Stimulated activated effector memory CD8-positive, alpha-beta T cell treated with anti-CD3 and anti-CD28 coated beads, Interleukin-12 subunit alpha, Interleukin-12 subunit beta, amount 100 ng/mL, for 72 hours (primary cell): Measurements from ENCODE around the gene KCTD1.

Source experiments
- ATAC-seq: fragments of 150-1000 bp; cut with Tn5 transposase; 2 replicates; pipeline ENCODE4 v1.10.0; 2021
- DNase-seq, 2 donors: peaks; one replicate each; pipeline ENCODE4 v3.0.0; 2021 to 2022; ENCODE audit warnings: low spot score in 2 of 2
- H3K27ac Mint-ChIP-seq: one replicate; pipeline ENCODE4 v1.8.0; 2022; ENCODE audit warnings: mild to moderate bottlenecking, mixed read lengths
- H3K36me3 Mint-ChIP-seq: one replicate; pipeline ENCODE4 v1.8.0; 2022; ENCODE audit warnings: mild to moderate bottlenecking, mixed read lengths
- H3K4me1 Mint-ChIP-seq: one replicate; pipeline ENCODE4 v1.8.0; 2022; ENCODE audit warnings: mixed read lengths
- H3K4me3 Mint-ChIP-seq: one replicate; pipeline ENCODE4 v1.8.0; 2022; ENCODE audit warnings: mild to moderate bottlenecking, mixed read lengths
- H3K9me3 Mint-ChIP-seq: one replicate; pipeline ENCODE4 v1.8.0; 2022; ENCODE audit warnings: mixed read lengths

KCTD1 gene

GRCh38 chr18:26548415-26549262, at the start of gene KCTD1:
TSS of gene KCTD1 (minus strand) at chr18:26548553. CDS start at chr18:26548536, 17 bp downstream.
- ATAC-seq (peak; percentile 81), DNase-seq (peak; percentile 28 to 74)
- Mint-ChIP-seq H3K9me3 (no peaks in the 10 kb centered on the region), H3K4me1 (peaks cover 14% of the 10 kb centered on the region), H3K4me3 (peak within 1 kb of the TSS; percentile 76), H3K36me3 (no peaks in the 10 kb centered on the region), H3K27ac (no peak within 1 kb of the TSS)

- ATAC-seq (no peak), DNase-seq (no peak)
- H3K4me1 Mint-ChIP-seq, result no peaks in the 10 kb centered on the region
- no peaks in the 10 kb centered on the region for H3K9me3 Mint-ChIP-seq
- no peaks in the 10 kb centered on the region for H3K36me3 Mint-ChIP-seq
- H3K27ac Mint-ChIP-seq, result no peak overlapping the region
- no peak overlapping the region for H3K4me3 Mint-ChIP-seq
Measured at GRCh38 chr18:26593365-26594320, 45.3 kb upstream of the KCTD1 start.

- H3K9me3 Mint-ChIP-seq, result no peaks in the 10 kb centered on the region
- DNase-seq (no peak), ATAC-seq (no peak)
- no peaks in the 10 kb centered on the region for H3K36me3 Mint-ChIP-seq
- H3K4me1 Mint-ChIP-seq, result no peaks in the 10 kb centered on the region
- no peak overlapping the region for H3K27ac Mint-ChIP-seq
- H3K4me3 Mint-ChIP-seq, result no peak overlapping the region
Measured at GRCh38 chr18:26584745-26585144, 36.4 kb upstream of the KCTD1 start.

GRCh38 chr18:26579941-26580618, 31.7 kb upstream of the KCTD1 start:
- DNase-seq (no peak), ATAC-seq (no peak)
- Mint-ChIP-seq H3K36me3 (no peaks in the 10 kb centered on the region), H3K9me3 (no peaks in the 10 kb centered on the region), H3K27ac (no peak overlapping the region), H3K4me3 (no peak overlapping the region), H3K4me1 (peaks cover 6% of the 10 kb centered on the region)

- no peak for ATAC-seq
- Mint-ChIP-seq H3K9me3 (no peaks in the 10 kb centered on the region), H3K4me1 (peaks cover 6% of the 10 kb centered on the region), H3K36me3 (no peaks in the 10 kb centered on the region), H3K27ac (no peak overlapping the region), H3K4me3 (no peak overlapping the region)
- no peak for DNase-seq
Measured at GRCh38 chr18:26575865-26576217, 27.5 kb upstream of the KCTD1 start.

GRCh38 chr18:26574958-26575864, 26.9 kb upstream of the KCTD1 start:
- H3K9me3 Mint-ChIP-seq, result no peaks in the 10 kb centered on the region
- no peak for DNase-seq
- ATAC-seq, result no peak
- H3K36me3 Mint-ChIP-seq, result no peaks in the 10 kb centered on the region
- peaks cover 6% of the 10 kb centered on the region for H3K4me1 Mint-ChIP-seq
- H3K27ac Mint-ChIP-seq, result no peak overlapping the region
- no peak overlapping the region for H3K4me3 Mint-ChIP-seq

GRCh38 chr18:26568926-26569665, 20.7 kb upstream of the KCTD1 start:
- no peak for ATAC-seq

GRCh38 chr18:26568513-26568912, 20.2 kb upstream of the KCTD1 start:
- no peaks in the 10 kb centered on the region for H3K36me3 Mint-ChIP-seq
- H3K27ac Mint-ChIP-seq, result no peak overlapping the region
- H3K4me3 Mint-ChIP-seq, result no peak overlapping the region
- ATAC-seq (no peak), DNase-seq (no peak)
- no peaks in the 10 kb centered on the region for H3K4me1 Mint-ChIP-seq
- no peaks in the 10 kb centered on the region for H3K9me3 Mint-ChIP-seq

More at GRCh38 chr18:26568926-26569665, 20.7 kb upstream of the KCTD1 start:
- Mint-ChIP-seq H3K4me1 (no peaks in the 10 kb centered on the region), H3K4me3 (no peak overlapping the region), H3K27ac (no peak overlapping the region), H3K36me3 (no peaks in the 10 kb centered on the region), H3K9me3 (no peaks in the 10 kb centered on the region)
- DNase-seq, result no peak

- DNase-seq (no peak), ATAC-seq (no peak)
- H3K36me3 Mint-ChIP-seq, result no peaks in the 10 kb centered on the region
- no peaks in the 10 kb centered on the region for H3K4me1 Mint-ChIP-seq
- H3K27ac Mint-ChIP-seq, result no peak overlapping the region
- H3K4me3 Mint-ChIP-seq, result no peak overlapping the region
- peaks cover 3% of the 10 kb centered on the region for H3K9me3 Mint-ChIP-seq
Measured at GRCh38 chr18:26566874-26567555, 18.7 kb upstream of the KCTD1 start.

GRCh38 chr18:26565514-26565913, 17.2 kb upstream of the KCTD1 start:
- Mint-ChIP-seq H3K27ac (no peak overlapping the region), H3K36me3 (no peaks in the 10 kb centered on the region), H3K4me3 (no peak overlapping the region), H3K4me1 (no peaks in the 10 kb centered on the region), H3K9me3 (peaks cover 3% of the 10 kb centered on the region)
- no peak for ATAC-seq
- DNase-seq, result no peak

- DNase-seq, result no peak
- Mint-ChIP-seq H3K36me3 (no peaks in the 10 kb centered on the region), H3K4me3 (no peak overlapping the region), H3K9me3 (peaks cover 3% of the 10 kb centered on the region), H3K27ac (no peak overlapping the region), H3K4me1 (no peaks in the 10 kb centered on the region)
- no peak for ATAC-seq
Measured at GRCh38 chr18:26563024-26563423, 14.7 kb upstream of the KCTD1 start.

- DNase-seq (no peak), ATAC-seq (no peak)
- Mint-ChIP-seq H3K9me3 (peaks cover 3% of the 10 kb centered on the region), H3K4me3 (no peak overlapping the region), H3K4me1 (no peaks in the 10 kb centered on the region), H3K27ac (no peak overlapping the region), H3K36me3 (no peaks in the 10 kb centered on the region)
Measured at GRCh38 chr18:26562568-26562967, 14.2 kb upstream of the KCTD1 start.

- DNase-seq (no peak), ATAC-seq (no peak)
- Mint-ChIP-seq H3K9me3 (peaks cover 3% of the 10 kb centered on the region), H3K4me3 (no peak overlapping the region), H3K27ac (no peak overlapping the region), H3K4me1 (no peaks in the 10 kb centered on the region), H3K36me3 (no peaks in the 10 kb centered on the region)
Measured at GRCh38 chr18:26561769-26562168, 13.4 kb upstream of the KCTD1 start.
